Activated T-helper 2 cell treated with anti-CD3 and anti-CD28 coated beads, Interferon-gamma antibody, Interleukin-2, Interleukin-4, amounts not matched to agents 10 μg/mL and 5 μg/mL and 100 μg/mL, durations not matched to agents 14 hours and 24 hours and 36 hours (primary cell): ENCODE measurements around the gene UGGT2. TPM values are rescaled to one million over a fixed set of nuclear protein-coding genes. Genes with fewer than 3 reads are reported as not detected.
"Not testable (repeated sequence)": the region's sequence is repeated elsewhere in the genome, so short reads cannot be mapped to it uniquely, and the experiment has no call there.

ENCODE experiments used
- DNase-seq: peaks from one replicate; pipeline ENCODE4 v3.0.0; 2021; ENCODE audit warnings: low spot score
- H3K27ac Mint-ChIP-seq: one replicate; pipeline ENCODE4 v1.8.0; 2021; ENCODE audit warnings: mixed read lengths
- H3K27me3 Mint-ChIP-seq: one replicate; pipeline ENCODE4 v1.8.0; 2021; ENCODE audit warnings: low read depth, mixed read lengths
- H3K36me3 Mint-ChIP-seq: one replicate; pipeline ENCODE4 v1.8.0; 2021; ENCODE audit warnings: low read depth, mixed read lengths
- H3K4me1 Mint-ChIP-seq: one replicate; pipeline ENCODE4 v1.8.0; 2021; ENCODE audit warnings: low read depth, mixed read lengths
- H3K4me3 Mint-ChIP-seq: one replicate; pipeline ENCODE4 v1.8.0; 2021; ENCODE audit warnings: low read depth, mild to moderate bottlenecking, moderate library complexity, mixed read lengths
- H3K9me3 Mint-ChIP-seq: one replicate; pipeline ENCODE4 v1.8.0; 2021; ENCODE audit warnings: mixed read lengths
- intact Hi-C: fragments of 100-400 bp; cut with micrococcal nuclease; formaldehyde crosslinking; loops from one replicate; pipeline ENCODE4 v1.15.1; 2023
- total RNA-seq: library from RNA; stranded (reverse); gene quantifications from 2 replicates; pipeline ENCODE4 v1.2.3, GENCODE V29; 2022

Gene UGGT2
- total RNA-seq, 1 donor from 2014 or later, result 1.0 TPM

DNA sequence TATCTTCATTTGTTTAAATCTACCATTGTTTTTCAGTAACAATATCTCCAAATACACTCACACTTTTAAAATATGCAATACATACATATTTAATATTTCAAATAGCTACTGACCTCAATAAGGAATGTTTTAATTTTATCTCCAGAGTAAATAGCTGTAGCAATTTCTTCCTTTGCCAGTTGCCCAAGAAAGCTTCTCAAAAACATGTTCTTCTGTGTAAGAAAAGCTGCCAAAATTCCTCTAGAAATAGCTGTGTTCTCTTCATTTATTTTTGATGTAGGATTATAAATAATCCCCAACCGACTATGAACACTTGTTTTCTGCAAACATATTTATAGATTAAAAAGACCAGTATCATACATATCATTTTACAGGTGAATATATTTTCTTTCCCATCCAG is 150.5 kb downstream of the UGGT2 start:
- Mint-ChIP-seq H3K36me3 (no peaks in the 10 kb centered on the region), H3K27ac (no peak overlapping the region), H3K27me3 (no peaks in the 10 kb centered on the region), H3K9me3 (peaks cover 11% of the 10 kb centered on the region), H3K4me3 (no peak overlapping the region), H3K4me1 (no peaks in the 10 kb centered on the region)
- intact Hi-C loops, result no loop called here
- no peak for DNase-seq

DNA sequence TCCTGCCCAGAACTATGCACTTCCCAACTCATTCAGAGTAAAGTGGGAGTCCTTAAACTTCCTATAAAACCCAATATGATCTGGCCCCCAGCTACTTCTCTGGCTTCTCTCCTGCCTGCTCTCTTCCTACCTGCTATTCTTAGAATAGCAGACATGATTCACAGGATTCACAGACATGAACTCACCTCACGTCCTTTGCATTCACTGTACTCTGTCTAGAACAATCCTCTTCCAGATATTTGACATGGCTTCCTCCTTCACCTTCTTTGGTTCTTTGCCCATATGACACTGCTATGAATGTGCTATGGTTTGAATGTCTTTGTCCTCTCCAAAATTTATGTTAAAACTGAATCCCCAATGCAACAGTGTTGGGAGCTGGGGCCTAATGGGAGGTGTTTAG is 154.9 kb downstream of the UGGT2 start:
- no peaks in the 10 kb centered on the region for H3K4me1 Mint-ChIP-seq
- H3K4me3 Mint-ChIP-seq, result no peak overlapping the region
- intact Hi-C loops, result no loop called here
- H3K27me3 Mint-ChIP-seq, result no peaks in the 10 kb centered on the region
- DNase-seq, result no peak
- no peak overlapping the region for H3K27ac Mint-ChIP-seq
- H3K36me3 Mint-ChIP-seq, result no peaks in the 10 kb centered on the region
- no peaks in the 10 kb centered on the region for H3K9me3 Mint-ChIP-seq

DNA sequence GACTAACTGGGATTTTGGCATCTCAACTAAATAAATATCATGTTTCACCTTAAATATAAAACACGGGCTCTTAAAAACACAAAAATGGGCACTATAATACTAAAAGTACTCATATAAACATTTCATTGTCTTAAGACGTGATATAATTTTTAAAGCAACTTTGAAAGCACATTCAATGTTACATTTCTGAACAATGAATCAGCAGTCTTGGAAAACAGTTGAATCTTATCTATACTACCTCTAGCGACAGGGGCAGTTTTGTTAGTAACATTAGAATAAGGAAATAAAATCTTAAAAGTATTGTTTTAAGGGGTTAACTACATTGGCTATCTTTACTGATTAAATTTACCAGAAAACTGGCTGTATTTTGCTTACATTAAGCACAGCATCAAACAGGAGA is 156.9 kb downstream of the UGGT2 start:
- H3K27me3 Mint-ChIP-seq, result no peaks in the 10 kb centered on the region
- no peak for DNase-seq
- no peak overlapping the region for H3K27ac Mint-ChIP-seq
- H3K36me3 Mint-ChIP-seq, result no peaks in the 10 kb centered on the region
- H3K4me1 Mint-ChIP-seq, result no peaks in the 10 kb centered on the region
- intact Hi-C loops, result no loop called here
- H3K4me3 Mint-ChIP-seq, result no peak overlapping the region
- no peaks in the 10 kb centered on the region for H3K9me3 Mint-ChIP-seq

DNA sequence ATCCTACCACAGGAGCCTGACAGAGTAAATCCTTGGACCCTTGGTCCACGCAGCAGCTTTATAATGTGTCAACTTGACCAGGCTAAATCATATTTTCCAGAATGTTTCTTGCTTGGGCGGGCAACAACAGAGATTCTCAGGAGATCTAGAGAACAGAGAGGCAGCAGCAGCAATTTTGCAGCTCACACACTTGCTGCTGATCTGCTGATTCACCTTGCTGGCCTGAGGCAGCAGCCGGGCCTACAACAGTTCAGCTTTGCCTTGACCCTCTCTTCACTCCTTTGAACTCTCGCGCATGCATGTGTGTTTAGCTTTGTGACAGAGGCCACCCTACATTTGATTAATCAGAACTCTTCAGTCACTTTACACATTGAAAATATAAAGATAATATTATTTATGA is 159.3 kb downstream of the UGGT2 start:
- no peaks in the 10 kb centered on the region for H3K9me3 Mint-ChIP-seq
- H3K4me3 Mint-ChIP-seq, result no peak overlapping the region
- no peaks in the 10 kb centered on the region for H3K36me3 Mint-ChIP-seq
- H3K4me1 Mint-ChIP-seq, result no peaks in the 10 kb centered on the region
- no peak overlapping the region for H3K27ac Mint-ChIP-seq
- no peaks in the 10 kb centered on the region for H3K27me3 Mint-ChIP-seq
- no peak for DNase-seq
- intact Hi-C loops, result no loop called here

DNA sequence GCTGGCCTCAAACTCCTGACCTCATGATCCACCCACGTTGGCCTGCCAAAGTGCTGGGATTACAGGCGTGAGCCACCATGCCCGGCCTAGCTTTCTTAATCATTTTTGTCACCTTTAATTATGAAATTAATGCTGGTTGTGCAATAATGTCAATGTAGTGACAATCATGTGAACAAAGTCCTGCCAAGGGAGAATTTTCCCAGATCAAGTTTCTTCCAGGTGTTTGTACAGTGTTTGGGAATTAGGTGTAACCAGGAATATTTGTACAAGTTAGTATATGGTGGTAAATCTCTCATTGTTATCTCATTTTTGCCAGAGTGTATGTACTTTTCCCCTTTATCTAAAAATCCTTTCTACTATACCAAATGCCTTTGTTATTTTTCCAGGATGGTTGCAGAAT is 171.1 kb downstream of the UGGT2 start:
- no peaks in the 10 kb centered on the region for H3K27me3 Mint-ChIP-seq
- no peak for DNase-seq
- no peak overlapping the region for H3K27ac Mint-ChIP-seq
- H3K4me3 Mint-ChIP-seq, result no peak overlapping the region
- H3K4me1 Mint-ChIP-seq, result no peaks in the 10 kb centered on the region
- no peaks in the 10 kb centered on the region for H3K9me3 Mint-ChIP-seq
- intact Hi-C loops, result no loop called here
- H3K36me3 Mint-ChIP-seq, result no peaks in the 10 kb centered on the region

DNA sequence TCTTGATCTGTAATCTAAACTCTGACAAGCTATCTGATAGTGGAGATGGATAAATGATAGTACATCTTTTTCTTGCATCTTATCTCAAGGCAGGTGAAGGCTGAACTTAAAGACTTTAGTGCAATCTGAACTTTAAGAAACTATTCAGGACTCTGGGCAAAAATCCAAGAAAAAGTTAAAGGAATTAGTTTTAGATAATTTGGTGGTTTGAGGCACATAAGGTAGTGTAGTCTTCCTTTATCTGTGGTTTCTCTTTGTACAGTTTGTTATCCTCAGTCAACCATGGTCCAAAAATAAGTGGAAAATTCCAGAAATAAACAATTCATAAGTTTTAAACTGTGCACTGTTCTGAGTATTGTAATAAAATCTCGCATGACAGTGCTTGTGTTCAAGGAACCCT is 172.9 kb downstream of the UGGT2 start:
- Mint-ChIP-seq H3K36me3 (no peaks in the 10 kb centered on the region), H3K4me1 (no peaks in the 10 kb centered on the region), H3K27me3 (no peaks in the 10 kb centered on the region), H3K27ac (no peak overlapping the region), H3K4me3 (no peak overlapping the region), H3K9me3 (no peaks in the 10 kb centered on the region)
- no peak for DNase-seq
- intact Hi-C loops, result no loop called here

DNA sequence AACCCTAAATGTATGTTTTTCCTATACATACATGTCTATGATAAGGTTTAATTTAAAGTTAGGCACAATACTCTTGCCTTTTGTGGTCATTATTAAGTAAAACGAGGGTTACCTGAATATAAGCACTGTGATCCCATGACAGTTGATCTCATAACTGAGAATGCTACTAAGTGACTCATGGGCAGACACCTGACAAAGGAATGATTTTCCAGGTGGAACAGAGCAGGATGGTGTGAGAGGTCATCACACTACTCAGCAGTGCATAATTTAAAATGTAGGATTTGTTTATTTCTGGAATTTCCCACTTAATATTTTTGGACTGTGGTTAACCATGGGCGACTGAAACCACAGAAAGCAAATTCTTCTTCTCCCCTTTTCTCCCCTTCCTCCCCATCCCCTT is 178.9 kb downstream of the UGGT2 start:
- no peak for DNase-seq
- Mint-ChIP-seq H3K9me3 (no peaks in the 10 kb centered on the region), H3K27ac (no peak overlapping the region), H3K36me3 (no peaks in the 10 kb centered on the region), H3K27me3 (no peaks in the 10 kb centered on the region), H3K4me3 (no peak overlapping the region), H3K4me1 (no peaks in the 10 kb centered on the region)
- intact Hi-C loops, result no loop called here

DNA sequence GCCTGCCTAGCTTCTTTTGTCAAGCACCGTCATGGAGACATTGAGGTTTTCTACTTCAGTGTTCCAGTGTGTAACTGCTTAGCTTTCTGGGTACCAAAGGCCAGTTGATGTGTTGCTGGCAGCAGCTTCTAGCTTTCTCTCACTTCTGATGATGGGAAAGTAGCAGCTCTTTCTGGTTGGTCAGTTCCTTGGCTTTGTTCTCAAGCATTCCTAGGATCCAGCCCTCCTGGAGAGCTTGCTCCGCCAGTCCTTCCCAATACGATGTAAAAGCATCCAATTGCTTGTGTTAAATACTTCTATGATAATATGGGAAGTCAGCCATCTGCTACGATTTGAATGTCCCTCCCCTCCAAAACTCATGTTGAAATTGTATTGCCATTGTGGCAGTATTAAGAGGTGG is 182.8 kb downstream of the UGGT2 start:
- no peak overlapping the region for H3K27ac Mint-ChIP-seq
- no peak overlapping the region for H3K4me3 Mint-ChIP-seq
- no peaks in the 10 kb centered on the region for H3K27me3 Mint-ChIP-seq
- no peaks in the 10 kb centered on the region for H3K4me1 Mint-ChIP-seq
- no peaks in the 10 kb centered on the region for H3K36me3 Mint-ChIP-seq
- DNase-seq, result no peak
- no peaks in the 10 kb centered on the region for H3K9me3 Mint-ChIP-seq
- intact Hi-C loops, result no loop called here

DNA sequence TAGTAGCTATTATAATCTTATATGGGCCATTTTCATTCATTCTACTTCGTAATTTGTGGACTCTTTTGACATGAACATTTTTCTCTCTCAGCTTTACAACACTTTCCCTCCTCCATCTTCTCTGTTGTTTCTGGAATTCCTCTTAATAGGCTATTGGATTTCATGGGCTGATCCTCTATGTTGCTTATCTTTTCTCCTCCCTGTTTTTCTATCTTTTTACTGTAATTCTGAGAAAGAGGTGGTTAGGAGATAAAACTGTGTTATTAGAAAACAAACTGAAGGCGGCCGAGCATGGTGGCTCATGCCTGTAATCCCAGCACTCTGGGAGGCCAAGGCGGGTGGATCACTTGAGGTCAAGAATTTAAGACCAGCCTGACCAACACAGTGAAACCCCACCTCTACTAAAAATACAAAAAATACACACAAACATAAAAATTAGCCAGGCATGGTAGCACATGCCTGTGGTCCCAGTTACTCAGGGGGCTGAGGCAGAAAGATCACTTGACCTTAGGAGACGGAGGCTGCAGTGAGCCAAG is 188.1 kb downstream of the UGGT2 start:
- no peak overlapping the region for H3K4me3 Mint-ChIP-seq
- H3K27ac Mint-ChIP-seq, result no peak overlapping the region
- H3K36me3 Mint-ChIP-seq, result no peaks in the 10 kb centered on the region
- no peaks in the 10 kb centered on the region for H3K4me1 Mint-ChIP-seq
- H3K27me3 Mint-ChIP-seq, result peaks cover 5% of the 10 kb centered on the region
- no peaks in the 10 kb centered on the region for H3K9me3 Mint-ChIP-seq
- intact Hi-C loops, result no loop called here
- DNase-seq, result no peak

DNA sequence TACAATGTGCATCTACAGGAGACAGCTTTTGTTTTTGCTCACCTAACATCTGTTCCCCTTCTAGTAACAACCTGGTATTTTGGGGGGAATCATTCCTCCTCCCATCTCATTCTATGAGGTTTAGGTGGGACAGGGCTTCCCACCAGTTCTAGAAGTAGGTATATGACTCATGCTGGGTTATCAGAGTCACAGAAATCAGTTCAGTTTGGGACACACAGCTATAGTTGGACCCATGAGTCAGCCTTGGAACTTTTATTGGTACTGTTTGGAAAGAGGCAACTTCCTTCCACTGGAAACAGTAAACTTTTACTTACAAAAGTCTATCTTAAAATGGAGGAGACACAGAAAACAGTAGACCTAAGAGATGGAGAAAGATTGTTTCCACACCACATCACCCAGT is 190.8 kb downstream of the UGGT2 start:
- H3K4me1 Mint-ChIP-seq, result no peaks in the 10 kb centered on the region
- H3K4me3 Mint-ChIP-seq, result no peak overlapping the region
- H3K36me3 Mint-ChIP-seq, result no peaks in the 10 kb centered on the region
- H3K9me3 Mint-ChIP-seq, result no peaks in the 10 kb centered on the region
- intact Hi-C loops, result no loop called here
- no peak for DNase-seq
- peaks cover 5% of the 10 kb centered on the region for H3K27me3 Mint-ChIP-seq
- no peak overlapping the region for H3K27ac Mint-ChIP-seq

DNA sequence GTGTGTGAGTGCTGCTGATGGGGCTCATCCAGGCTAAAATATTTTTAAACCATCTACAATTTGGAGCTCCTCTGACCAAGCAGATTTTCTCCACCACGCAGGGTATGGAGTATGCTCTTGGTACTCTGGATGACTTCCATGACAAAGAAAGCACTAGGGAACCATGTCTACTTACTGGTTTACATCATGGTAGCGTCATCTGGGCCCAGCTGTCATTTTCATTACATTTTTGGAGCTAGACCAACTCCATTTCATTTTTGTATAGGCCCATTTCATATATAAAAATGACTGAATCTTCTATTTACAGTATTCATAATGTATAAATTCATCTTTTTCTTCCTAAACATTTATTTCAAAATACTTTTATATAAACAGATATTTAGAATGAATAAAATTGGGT is 191.9 kb downstream of the UGGT2 start:
- intact Hi-C loops, result no loop called here
- Mint-ChIP-seq H3K4me3 (no peak overlapping the region), H3K27me3 (peaks cover 5% of the 10 kb centered on the region), H3K36me3 (no peaks in the 10 kb centered on the region), H3K4me1 (no peaks in the 10 kb centered on the region), H3K27ac (no peak overlapping the region), H3K9me3 (no peaks in the 10 kb centered on the region)
- DNase-seq, result no peak

DNA sequence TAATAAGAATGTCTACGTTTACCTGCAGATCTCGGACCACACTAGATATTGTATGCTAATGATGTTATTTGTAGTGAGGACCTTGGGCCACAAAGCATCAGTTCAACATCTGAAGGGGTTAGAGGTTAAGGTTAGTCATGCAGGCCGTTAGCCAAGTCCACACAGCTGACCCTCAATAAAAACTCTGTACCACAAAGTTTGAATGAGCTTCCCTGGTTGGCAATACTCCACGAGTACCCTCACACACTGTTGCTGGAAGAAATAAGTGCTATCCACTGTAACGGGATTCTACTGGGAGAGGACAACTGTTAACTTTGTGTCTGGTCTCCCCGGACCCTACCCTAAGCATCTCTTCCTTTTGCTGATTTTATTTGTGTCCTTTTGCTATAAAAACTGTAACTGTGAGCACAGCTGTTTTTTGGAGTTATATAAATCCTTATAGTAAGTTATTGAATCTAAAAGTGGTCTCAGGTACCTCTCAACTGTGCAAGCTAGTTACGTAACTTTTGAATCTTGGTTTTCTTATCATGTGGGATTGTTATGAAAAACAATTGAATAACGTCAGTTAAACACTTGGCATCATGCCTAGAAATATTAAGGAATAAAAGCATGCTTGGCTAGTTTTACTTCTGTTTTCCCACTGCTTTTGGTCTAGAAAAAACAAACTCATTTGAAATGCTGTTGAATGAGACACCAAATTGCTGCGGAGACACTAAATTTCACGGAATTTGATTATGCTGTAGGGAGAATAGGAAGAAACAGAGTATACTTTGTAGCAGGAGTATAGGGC is 194.7 kb downstream of the UGGT2 start:
- Mint-ChIP-seq H3K27ac (no peak overlapping the region), H3K36me3 (no peaks in the 10 kb centered on the region)
- intact Hi-C loops, result no loop called here

DNA sequence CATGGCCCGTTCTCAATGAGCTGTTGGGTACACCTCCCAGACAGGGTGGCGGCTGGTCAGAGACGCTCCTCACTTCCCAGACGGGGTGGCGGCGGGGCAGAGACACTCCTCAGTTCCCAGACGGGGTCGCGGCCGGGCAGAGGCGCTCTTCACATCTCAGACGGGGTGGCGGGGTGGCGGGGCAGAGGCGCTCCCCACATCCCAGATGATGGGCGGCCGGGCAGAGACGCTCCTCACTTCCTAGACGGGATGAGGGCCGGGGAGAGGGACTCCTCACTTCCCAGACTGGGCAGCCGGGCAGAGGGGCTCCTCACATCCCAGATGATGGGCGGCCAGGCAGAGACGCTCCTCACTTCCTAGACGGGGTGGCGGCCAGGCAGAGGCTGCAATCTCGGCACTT is 207.5 kb downstream of the UGGT2 start:
- intact Hi-C loops, H3K9me3 Mint-ChIP-seq: not testable (repeated sequence)

More for the DNA sequence above, 194.7 kb downstream of the UGGT2 start:
- no peaks in the 10 kb centered on the region for H3K9me3 Mint-ChIP-seq
- H3K4me3 Mint-ChIP-seq, result no peak overlapping the region
- H3K4me1 Mint-ChIP-seq, result no peaks in the 10 kb centered on the region
- peaks cover 5% of the 10 kb centered on the region for H3K27me3 Mint-ChIP-seq
- DNase-seq, result no peak

More for the DNA sequence above, 207.5 kb downstream of the UGGT2 start:
- not testable (repeated sequence) for DNase-seq, H3K27ac Mint-ChIP-seq, H3K36me3 Mint-ChIP-seq, H3K4me3 Mint-ChIP-seq, H3K4me1 Mint-ChIP-seq, H3K27me3 Mint-ChIP-seq
